NCI-H2081 (cell line): Measurements from ENCODE around the gene BMP6.

Experiments
- DNase-seq, 2 experiments: peaks; one replicate each; lab custom pipeline; 2025; lab: John Stamatoyannopoulos, UW

Gene BMP6

DNA sequence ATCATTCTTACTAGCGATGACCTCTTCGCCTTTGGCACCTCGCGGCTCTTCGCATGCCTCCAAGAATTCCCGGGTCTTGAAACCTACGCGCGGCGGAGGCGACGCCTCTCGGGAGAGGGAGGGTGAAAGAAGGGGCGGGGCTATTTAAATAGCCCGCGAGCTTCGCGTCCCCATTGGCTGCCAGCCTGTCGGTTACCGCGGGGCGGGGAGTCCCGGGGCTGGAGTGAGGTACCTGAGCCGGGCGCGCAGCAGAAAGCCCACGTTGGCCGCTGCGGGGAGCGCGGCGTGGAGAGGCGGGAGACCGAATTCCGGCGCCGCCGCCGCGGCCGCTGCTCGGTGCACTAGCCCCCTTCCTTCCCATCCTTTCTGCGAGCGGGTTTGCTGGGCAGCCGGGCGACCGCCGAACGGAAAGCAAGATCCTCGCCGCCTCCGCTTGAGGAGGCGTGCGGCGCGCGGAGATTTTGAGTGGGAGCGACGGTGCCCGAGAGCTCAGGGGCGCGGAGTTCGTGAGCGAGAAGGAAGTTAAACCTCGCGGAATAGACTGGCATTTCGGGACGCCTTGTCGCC, at the start of gene BMP6:
Gene BMP6, plus strand, starts transcription at position 251 of the 567 bp plus-strand sequence. CDS start 857 bp downstream, outside the sequence.
- peak; percentile 93 to 94 for DNase-seq

DNA sequence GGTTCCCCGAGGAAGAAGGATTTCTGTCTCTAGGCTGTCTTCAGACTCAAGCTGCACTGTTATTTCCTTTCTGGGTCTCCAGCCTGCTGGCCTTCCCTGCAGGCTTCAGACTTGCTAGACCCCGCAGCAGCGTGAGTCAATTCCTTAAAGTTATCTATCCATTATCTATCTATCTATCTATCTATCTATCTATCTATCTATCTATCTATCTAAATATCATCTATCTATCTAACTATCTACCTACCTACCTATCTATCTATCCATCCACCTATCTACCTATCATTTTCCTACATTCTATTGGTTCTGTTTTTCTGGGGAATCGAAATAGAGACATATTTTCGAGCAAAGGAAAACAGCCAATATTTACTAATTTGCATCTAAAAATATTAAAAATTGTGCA, 48.7 kb upstream of the BMP6 start:
- DNase-seq, result no peak

DNA sequence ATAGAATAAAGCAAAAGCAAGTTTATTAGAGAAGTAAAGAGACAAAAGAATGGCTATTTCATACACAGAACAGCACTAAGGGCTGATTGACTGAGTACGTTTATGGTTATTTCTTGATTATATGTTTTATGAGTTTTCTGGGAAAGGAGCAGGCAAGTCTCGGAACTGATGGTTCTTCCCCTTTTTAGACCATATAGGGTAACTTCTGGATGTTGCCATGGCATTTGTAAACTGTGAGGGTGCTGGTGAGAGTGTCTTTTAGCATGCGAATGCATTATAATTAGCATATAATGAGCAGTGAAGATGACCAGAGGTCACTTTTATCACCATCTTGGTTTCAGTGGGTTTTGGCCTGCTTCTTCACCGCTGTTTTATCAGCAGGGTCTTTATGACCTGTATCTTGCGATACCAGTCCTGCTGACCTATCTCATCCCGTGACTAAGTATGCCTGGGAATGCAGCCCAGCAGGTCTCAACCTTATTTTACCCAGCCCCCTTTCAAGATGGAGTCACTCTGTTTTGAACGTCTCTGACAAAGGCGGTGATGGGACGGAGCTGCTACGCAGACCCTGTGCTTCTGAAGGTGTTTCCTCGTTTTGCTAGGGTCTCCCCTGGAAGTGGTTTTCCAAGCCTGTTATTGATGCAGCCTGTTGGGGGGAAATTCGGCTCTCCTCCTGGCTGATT, 45.4 kb upstream of the BMP6 start:
- no peak for DNase-seq

DNA sequence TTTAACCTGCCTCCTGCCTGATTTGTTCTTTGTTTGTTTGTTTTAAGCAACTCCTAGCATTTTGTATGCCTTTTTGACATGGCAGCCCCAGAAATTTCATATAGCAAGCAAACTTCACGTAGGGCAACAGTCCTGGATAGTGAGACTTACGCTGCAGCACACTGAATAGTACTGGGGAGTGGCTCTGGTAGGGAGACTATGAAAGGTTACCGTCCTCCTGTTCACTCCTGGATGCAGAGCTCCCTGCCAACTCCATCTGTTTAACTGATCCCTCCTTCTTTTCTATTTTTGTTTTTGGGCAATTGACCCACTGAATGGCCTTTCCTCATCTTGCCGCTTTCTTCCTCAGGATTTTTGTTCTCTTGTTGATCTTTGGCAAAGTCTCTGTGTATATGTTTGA, 44.5 kb upstream of the BMP6 start:
- DNase-seq, result no peak

DNA sequence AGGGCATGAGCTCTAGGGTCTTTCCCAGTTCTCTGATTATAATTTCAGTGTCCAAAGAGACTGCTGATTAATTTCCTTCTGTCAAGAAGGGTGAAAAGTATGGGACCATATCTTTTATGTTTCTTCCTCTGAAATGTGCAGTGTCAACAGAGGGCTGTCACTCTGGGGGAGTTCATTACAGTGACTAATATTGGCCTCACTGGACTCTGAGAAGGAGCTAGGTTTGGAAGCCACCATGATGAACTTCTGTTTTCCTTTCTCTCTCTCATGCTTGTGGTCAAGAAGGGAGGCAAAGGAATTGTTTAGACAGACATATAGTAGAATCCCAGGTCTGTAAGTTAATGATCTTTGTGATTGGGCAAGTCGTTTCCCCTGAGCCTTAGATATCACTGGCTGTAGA, 41.8 kb upstream of the BMP6 start:
- DNase-seq, result no peak

DNA sequence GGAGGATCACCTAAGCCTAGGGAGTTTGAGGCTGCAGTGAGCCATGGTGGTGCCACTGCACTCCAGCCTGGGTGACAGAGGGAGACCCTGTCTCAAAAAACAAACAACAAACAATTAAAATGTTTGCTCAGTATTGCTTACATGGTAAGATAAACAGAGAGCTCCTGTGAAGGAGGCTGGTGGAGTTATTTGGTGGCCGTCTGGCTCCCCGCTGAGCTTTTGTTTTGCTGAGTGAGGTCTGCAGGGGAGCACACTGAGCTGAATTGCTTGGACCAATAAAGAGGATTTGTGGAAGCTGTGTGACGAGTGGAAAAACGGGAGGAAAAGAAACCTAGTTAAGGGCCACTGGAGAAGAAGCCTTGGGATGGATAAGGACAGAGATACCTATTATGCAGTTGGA, 41.1 kb upstream of the BMP6 start:
- DNase-seq, result peak; percentile 17 to 55

DNA sequence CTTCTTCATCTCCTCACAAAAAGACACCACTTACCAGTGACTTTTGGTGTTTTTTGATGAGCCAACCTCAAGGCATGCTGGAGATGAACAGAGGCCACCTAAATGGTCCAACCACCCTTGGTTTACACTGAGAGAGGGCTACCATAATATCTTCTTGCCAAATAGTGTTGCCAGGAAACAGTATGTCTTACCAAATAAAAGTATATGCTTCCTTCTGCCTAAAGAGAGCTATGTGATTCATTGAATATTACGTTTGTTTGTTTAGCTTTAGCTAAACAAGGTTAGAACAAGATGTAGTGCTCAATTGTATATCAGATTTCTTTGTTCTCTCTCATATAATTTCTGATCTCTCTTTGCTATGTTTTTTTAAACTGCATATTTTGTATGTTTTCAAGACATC, 40.6 kb upstream of the BMP6 start:
- DNase-seq, result no peak

DNA sequence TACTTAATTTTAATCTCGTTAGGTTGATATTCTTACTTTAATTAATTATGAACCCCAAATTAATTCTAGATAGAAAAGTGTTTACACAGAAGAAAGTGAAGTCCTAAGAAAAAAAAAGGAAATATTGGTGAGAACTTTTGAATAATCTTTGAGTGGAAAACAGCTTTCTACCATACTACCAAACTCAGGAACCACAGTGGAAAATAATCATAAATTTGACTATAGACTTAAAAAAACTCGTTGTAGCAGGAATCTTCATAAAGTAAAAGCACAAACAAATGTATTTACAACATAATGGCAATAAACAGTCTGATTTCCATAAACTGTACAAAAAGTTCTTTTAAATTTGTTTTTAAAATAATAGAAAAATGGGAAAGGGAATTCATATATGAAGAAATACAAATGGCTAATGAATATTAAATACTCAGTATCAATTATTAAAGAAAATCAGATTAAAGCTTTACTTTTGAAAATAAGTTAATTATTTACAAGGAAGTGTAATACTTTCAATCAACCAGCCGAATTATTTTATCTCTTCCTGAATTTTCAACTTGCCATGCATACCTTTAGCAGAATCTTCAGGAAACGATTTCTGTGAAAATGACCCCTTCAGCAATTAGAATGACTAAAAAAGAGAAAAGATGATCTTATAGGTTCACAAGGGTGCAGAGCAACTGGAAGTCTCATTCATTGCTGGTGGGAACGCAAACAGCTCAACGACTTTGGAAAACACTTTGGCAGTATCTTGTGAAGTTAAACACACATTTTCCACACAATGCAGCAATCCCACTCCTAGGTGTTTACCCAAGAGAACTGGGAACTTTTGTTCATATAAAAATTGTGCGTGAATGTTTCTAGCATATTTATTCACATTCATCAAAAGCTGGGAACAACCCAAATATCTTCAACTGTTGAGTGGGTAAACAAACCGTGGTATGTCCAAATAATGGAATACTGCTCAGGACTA, 38.5 kb upstream of the BMP6 start:
- DNase-seq, result no peak

DNA sequence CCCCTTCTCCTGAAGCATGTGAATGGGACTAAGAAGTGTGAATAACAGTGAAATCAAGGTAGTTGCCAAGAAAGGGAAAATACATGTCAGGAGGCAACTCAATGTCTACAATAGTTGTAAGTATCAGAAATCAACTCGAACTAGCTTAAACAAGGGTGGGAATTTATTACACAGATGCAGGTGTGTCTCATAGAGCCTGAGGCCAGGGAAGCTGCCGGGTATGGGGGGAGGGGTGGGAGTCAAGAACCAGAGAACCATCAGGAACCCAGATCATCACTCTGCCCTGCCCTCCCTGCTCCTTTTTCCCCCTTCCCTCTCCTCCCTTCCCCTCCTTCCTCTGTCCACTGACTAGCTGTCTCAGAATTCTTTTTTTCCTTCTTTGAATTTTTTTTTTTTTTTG, 34.9 kb upstream of the BMP6 start:
- DNase-seq, result no peak

DNA sequence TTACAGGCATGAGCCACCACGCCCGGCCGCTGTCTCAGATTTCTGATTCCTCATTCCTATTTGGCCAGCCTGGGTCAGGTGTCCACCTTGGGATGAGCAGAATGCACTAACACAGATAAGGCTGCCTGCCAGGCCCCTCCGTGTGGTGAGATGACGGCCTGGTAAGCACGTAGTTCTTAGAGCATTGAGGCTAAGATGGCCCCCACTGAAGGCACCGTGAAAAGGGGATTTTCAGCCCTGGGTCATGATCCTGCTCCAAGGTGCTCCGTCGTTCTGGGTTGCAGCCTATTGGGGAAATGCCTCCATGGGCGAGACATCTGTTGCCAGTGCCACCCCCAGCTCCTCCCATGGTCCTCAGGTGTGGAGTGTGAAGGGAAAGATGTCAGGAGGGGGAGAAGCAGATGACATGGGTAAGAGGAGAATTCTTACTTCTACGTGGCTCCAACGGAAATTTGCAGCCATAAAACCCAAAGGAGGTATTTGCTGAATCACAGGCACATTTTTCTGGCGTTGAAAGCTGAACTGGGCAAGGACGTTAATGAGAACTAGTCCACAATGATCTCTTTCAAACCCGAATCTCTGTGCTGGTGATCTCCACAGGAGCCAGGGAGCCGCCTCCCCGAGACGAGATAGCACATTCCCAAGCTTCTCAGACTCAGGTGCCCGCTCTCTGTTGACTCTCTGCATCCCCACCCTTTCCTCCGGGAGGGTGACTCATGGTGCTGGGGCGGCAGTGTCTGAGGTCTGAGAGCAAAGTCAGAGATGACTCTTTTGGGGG, 34.0 kb upstream of the BMP6 start:
- no peak for DNase-seq

DNA sequence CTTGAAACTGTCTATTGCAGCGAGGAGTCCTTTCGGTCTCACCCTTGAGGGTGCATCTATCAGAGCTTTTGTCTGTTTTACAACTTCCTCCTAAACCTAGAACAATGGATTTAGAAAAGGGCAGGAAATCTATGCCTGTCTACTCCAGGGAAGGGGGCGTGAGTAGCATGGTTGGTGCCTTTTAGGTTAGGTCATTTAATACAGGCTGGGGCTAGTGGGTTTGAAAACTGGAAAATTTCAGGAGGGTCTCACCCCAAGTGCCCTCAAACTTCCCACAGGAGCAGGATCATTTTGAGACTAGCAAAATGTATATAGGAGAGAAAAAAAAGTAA, 33.5 kb upstream of the BMP6 start:
- DNase-seq, result no peak

DNA sequence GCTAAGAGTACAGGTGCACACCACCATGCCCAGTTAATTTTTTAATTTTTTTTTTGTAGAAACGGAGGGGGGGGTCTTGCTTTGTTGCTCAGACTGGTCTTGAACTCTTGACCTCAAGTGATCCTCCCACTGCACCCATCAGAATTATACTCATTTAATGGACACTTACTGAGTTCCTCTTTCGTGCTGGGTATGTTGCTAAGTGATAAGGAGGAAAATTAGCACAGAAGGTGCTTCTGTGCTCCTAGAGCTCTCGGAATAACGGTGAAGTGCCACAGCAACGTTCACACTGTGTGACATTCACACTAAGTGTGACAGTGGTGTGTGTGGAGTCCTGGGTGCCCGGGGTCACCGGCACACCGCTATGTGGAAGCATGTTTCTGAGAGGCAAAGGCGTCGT, 32.1 kb upstream of the BMP6 start:
- DNase-seq, result no peak

DNA sequence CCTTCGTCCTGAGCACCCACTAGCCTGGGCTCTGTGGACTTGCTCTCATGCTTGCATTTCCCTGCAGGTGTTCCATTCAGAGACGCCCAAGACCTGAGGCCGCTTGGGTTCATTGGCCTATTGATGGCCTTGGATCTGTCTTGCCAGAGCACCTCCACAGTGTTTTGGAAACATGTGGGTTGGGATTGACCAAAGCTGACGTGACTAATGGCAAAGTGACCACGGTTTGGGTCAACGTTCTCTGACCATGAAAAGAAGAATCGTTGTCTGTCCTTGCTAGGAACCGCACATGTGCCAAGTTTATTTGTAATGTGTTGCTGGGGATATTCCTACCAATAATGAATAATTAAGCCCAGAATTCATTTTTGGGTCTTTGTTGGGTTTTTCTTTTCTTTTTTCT, 29.8 kb upstream of the BMP6 start:
- DNase-seq, result no peak

DNA sequence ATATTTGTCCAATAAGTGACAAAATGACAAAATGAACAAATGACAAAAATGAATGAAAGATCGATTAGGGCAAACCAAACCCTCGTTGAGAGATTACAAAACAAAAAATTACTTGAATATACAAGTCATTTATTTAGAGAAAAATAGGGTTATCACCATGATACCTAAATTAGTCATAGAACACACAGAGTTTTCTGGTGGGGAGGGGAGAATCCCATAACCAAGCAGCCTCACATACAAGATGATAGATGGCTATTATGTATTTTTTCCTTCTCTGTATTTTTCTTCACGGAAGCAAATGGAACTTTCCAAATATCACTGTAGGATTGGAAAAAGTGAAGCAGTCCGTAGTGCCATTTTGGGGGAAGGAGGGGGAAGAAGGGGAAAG, 28.5 kb upstream of the BMP6 start:
- DNase-seq, result no peak

DNA sequence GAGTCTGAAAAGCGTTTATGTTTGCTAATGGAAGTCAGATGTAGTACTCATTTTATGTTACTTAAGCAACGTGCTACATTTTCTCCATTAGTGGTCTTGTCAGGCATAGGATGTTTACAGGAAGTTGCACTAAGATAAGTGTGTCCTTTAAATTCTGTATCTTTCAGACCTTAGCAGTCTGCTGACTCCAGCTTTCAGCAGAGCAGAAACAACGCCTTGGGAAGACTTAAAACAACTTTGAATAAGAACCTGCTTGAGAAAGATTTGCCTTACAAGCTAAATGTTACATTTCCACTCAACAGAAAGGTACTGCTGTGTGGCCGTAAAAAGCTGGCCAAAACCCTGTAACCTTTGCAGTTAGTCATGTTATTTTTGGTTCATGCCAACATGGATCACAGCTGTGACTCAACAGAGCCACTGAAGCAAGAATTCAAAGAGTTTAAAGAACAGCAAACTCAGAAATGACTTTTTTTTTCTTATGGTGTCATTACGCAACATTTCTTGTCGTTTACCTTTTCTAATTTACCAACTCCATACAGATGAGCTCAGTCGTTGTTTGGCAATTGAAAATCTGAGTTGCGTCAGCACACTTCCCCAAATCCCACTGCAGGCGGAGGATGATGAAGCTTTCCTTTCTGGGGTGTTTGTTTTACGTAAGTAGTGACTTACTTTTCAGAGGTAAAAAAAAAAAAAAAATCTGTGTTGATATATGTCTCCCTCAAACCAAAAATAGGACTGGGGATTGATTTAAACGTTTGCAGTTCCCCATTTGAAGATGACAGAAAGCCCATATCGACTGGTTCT, 27.9 kb upstream of the BMP6 start:
- no peak for DNase-seq

DNA sequence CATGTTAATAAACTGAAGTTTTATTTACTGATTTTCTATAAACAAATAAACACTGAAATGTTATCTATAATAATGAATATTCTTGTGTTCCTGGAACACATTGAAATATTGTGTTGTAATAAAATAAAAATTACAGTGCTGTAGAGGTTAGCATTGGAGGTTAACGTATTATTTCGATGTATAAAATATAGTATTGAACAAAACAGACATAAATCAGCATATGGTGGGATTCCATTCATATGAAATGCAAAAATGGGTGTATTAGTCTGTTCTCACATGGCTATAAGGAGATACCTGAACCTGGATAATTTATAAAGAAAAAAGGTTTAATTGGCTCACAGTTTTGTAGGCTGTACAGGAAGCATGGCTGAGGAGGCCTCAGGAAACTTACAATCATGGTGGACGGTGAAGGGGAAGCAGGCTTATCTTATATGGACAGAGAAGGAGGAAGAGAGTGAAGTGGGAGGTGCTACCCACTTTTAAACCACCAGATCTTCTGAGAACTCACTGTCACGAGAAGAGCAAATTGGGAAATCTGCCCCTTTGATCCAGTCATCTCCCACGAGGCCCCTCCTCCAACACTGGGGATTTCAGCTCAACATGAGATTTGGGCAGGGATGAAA, 24.6 kb upstream of the BMP6 start:
- no peak for DNase-seq

DNA sequence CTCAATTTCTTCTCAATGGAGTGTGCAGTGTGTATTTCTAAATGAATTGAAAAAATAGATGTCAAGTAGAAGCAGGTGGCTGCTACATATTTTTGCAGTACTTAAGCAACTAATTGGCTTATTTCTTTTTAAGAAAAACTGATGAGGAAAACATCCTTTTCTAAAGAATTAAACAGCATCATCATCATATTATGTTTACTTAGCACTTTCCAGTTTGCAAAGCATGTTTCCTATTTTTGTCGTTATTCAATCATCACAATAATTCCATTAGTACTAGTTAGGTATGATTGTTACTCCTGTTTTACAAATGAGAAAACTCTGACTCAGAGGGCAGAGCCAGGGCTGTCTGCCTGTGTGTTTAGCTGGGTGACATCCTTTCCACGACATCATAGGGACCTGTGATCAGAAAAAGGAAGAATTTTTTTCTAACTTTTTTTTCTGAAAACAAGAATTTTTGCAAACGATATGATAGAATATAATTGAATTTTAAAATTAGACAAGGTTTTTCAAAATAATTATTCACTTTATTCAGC, 22.7 kb upstream of the BMP6 start:
- no peak for DNase-seq

DNA sequence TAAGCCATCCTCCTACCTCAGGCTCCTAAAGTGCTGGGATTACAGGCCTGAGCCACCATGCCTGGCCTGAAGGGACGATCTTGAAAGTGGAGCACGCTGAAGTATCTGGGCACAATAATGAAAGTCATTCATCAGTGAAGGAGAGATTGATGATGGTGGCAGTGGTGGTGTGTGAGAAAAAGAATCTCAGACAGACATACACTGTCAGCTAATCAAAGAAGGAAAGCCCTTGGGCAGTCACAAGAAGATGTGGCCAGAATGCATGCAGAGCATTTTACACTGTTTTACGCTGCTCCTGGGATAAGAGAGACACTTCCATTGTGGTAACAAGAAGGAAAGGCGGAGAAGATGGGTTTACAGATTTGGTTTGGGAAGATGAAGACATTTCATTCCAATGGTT, 20.4 kb upstream of the BMP6 start:
- DNase-seq, result no peak

DNA sequence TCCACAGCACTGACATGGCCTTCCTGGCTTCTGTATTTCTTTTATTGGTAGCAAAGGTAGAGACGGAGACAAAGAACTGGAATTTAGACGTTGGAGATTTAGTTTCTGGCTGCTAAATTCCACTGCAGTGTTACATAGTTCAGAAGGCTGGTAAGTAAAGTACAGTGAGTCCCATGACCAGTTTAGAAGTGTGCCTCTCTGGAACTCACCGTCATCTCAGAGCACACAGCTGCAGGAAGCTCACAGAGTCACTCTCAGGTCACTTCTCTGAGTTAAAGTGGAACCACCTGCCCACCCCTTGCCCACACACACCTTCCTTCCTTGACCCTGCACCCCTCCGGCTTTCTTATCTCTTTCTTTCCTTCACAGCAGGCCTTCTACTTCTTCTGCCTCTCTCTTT, 19.6 kb upstream of the BMP6 start:
- DNase-seq, result no peak

DNA sequence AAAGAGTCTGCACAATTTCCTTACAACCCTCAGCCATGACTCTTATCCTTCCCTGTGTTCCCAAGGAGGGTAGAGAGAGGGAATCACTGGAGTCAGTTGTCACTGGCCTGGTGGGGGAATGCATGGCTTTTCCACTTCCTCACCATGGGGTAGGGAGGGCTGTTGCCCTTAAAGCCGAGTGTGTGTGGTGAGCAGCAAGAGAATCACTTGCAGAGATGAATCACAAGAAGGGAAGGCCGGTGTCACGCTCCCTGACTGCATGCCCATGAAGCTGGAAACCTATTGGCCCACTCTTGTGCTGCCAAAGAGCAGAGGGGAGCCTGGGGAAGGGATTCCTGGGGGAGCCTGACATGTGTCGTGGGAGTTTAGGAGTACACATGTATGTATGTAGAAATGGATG, 18.1 kb upstream of the BMP6 start:
- DNase-seq, result no peak

DNA sequence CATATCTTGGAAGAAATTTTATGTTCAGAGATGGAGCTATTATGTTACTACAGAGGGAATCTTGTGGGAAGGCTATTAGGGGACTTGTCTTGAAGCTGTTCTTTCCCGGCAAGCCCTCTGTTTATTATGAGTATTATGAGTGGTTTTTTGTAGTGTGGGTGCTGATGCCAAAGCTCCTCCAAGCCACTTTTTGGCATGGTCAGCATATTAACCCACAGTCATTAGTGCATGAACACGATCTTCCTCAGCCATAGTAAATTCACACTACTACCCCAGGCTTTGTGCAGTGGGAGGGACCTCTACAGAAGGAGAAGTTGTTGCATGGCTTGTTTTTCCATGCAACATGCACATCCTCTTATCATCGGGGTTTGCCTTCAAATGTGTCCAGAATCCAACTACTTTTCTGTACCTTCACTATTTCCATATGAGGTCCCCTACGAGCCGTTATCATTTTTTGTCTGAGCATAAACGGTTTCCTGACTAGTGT, 6.5 kb upstream of the BMP6 start:
- no peak for DNase-seq
